Stimulated activated CD8-positive, alpha-beta memory T cell treated with anti-CD3 and anti-CD28 coated beads, Interleukin-7, amount 100 ng/mL, for 1 hour (primary cell): ENCODE results near the gene RAVER1.

Source experiments
- DNase-seq, 2 donors: peaks; one replicate each; pipeline ENCODE4 v3.0.0-alpha.2; 2020; ENCODE audit warnings: low read depth in 2 of 2

RAVER1 gene

GRCh38 chr19:10317857-10318462, 15.4 kb downstream of the RAVER1 start:
- DNase-seq: no peak

DNA sequence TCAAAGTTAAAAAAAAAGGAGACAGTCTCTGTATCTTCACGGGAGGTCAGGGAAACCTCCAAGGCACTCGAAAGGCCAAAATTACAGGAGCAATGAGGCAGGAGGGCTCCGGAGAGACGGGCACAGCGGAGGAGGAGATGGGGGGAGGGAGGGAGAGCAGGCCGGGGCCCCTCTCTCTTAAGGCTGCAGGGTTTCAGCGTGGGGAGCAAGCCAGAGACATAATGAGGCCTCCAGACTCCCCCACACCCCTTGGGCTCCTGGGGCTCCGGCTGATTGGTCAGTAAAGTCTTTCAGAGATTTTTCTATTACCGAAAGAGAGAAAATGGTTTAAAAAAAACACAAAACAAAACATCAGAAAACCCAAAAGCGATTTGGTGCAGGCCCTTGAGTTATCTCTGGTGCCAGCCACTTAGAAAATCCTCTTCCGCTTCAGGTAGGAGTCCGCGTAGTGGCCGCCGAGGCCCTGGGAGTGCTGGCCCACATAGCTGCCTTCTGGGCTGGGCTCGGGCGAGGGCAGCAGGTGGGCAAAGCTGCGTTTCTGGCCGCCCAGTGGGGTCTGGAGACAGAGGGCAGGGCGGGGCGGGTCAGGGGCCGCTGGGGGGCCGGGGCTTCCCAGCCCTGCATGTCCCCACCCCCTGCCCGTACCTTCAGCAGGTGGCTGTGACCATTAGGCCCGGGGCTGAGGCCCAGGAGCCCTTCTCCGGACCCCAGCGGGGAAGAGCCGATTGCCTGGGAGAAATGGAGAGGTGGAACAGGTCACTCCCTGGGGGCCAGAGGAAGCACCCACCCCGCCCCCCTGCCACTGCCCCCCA, 16.1 kb downstream of the RAVER1 start:
- DNase-seq: no peak

- no peak for DNase-seq
These were observed 16.9 kb downstream of the RAVER1 start for GRCh38 chr19:10316229-10317044.

DNA sequence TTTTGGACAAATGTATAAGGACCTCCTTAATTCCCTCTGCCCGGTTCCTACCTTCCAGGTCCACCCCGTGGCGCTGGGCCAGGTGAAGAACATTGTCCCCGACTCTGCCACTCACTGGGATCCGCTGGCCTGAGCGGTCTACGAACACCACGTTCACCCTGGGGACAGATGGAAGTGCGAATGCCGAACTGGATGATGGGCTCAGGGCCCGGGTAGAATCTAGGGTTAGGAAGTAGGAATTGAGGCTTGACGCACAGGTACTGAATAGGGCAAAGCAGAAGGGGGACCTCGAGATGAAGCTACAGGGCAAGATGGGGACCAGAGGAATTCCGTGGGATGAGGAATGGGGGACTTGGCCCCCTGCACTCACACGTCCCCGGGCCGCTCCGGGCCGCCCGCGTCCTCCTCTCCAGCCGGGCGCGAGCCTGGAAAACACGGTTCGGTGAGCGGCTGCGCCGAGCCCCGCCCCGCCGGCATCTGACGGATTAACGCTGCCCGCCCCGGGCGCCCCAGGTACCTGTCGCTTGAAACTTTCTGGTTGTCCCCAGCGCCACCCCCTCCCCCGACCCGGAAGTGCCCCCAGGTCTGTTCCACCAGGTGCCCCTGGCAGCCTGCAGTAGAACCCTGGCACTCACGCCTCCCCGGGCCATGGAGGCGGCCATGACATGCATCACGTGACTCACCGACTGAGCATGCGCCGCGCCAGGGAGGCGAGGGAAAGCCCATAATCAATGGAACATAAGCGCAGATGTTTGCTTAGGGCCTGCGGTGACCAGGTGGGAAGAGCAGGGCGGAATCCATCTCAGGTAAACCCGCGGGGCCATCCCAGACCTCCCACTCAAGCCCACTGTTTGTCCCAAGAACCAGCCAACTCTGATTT, 17.8 kb downstream of the RAVER1 start, which contains the start of gene FDX2:
FDX2 (minus strand) TSS at position 681 of the 880 bp plus-strand sequence; CDS start at position 662, 19 bp downstream.
- peak; percentile 76 to 89 for DNase-seq

GRCh38 chr19:10309423-10309822, 23.9 kb downstream of the RAVER1 start, which contains the start of gene ZGLP1:
Gene ZGLP1, minus strand, starts transcription at chr19:10309815.
- no peak for DNase-seq

GRCh38 chr19:10306327-10306726, 27.0 kb downstream of the RAVER1 start:
- no peak for DNase-seq

- DNase-seq: no peak
These were observed 28.1 kb downstream of the RAVER1 start for GRCh38 chr19:10305139-10305806.

- no peak for DNase-seq
These were observed 33.5 kb downstream of the RAVER1 start for GRCh38 chr19:10299545-10300458.

- DNase-seq: no peak
These were observed 37.3 kb downstream of the RAVER1 start for GRCh38 chr19:10295847-10296591.

- peak in 1 of 2 donors; percentile 40 for DNase-seq
These were observed 38.0 kb downstream of the RAVER1 start for GRCh38 chr19:10295305-10295846.

DNA sequence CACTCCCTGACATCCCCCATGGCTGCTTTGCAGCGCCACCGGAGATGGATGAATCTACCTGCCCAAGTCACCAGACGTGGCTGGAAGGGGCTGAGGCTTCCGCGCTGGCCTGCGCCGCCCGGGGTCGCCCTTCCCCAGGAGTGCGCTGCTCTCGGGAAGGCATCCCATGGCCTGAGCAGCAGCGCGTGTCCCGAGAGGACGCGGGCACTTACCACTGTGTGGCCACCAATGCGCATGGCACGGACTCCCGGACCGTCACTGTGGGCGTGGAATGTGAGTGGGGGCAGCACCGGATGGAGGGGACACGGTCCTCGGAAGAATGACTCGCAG, 39.0 kb downstream of the RAVER1 start:
- DNase-seq: no peak

GRCh38 chr19:10293637-10294367, 39.5 kb downstream of the RAVER1 start:
- DNase-seq: no peak

DNA sequence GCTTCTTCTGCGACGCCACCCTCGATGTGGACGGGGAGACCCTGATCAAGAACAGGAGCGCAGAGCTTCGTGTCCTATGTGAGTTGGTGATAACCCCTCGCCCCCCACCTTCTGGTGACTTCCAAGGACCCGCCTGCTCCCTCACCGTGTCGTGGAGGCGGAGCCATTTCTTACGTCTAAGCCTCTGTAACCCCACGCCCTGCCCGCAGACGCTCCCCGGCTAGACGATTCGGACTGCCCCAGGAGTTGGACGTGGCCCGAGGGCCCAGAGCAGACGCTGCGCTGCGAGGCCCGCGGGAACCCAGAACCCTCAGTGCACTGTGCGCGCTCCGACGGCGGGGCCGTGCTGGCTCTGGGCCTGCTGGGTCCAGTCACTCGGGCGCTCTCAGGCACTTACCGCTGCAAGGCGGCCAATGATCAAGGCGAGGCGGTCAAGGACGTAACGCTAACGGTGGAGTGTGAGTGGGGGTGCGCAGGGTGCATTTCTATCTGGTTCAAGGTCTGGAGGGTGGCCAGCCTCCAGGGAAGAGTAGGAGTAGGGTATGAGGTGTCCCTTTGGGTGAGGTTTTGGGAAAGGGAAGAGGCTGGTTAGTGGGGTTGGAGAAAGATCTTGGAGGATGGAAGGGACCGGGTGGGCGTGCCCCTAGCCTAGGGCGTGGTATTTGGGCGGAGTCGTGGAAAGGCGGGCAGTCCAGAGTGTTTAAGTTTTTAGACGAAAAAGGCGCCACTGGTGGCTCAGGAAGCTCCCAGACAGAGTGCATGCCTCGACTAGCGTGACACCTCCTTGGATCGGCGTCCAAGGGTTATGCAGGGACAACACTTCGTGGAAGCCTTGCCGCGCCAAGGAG, 40.3 kb downstream of the RAVER1 start:
- no peak for DNase-seq

GRCh38 chr19:10292206-10292788, 41.0 kb downstream of the RAVER1 start:
- peak in 1 of 2 donors; percentile 59 for DNase-seq

- no peak for DNase-seq
These were observed 41.6 kb downstream of the RAVER1 start for GRCh38 chr19:10291554-10292205.

DNA sequence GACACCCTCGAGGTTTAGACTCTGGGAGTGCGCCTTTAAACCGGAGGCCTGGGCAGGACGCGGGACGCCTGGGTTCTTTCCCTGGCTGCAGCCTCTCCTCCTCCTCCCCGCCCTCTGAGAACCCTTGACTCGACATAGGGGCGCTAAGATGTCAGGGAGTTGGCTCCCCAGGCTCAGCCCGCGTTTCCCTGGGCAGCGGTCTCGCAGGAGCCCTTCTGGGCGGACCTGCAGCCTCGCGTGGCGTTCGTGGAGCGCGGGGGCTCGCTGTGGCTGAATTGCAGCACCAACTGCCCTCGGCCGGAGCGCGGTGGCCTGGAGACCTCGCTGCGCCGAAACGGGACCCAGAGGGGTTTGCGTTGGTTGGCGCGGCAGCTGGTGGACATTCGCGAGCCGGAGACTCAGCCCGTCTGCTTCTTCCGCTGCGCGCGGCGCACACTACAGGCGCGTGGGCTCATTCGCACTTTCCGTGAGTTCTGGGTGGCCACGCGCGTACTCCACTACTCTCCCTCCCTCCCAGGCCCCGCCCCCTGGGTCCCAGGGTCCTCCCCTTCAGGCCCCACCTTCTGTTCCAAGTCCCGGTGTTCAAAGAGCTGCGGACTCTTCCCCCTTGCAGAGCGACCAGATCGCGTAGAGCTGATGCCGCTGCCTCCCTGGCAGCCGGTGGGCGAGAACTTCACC, 42.3 kb downstream of the RAVER1 start:
- no peak for DNase-seq
